ENCODE data around the gene MYLK. TPM values are rescaled to one million over a fixed set of nuclear protein-coding genes. Genes with fewer than 3 reads are reported as not detected.
A peak's percentile ranks its signal among the peaks of the same experiment; 100 is the strongest.

MYLK gene
- total RNA-seq, 1 donor, result 11.3 TPM

DNA sequence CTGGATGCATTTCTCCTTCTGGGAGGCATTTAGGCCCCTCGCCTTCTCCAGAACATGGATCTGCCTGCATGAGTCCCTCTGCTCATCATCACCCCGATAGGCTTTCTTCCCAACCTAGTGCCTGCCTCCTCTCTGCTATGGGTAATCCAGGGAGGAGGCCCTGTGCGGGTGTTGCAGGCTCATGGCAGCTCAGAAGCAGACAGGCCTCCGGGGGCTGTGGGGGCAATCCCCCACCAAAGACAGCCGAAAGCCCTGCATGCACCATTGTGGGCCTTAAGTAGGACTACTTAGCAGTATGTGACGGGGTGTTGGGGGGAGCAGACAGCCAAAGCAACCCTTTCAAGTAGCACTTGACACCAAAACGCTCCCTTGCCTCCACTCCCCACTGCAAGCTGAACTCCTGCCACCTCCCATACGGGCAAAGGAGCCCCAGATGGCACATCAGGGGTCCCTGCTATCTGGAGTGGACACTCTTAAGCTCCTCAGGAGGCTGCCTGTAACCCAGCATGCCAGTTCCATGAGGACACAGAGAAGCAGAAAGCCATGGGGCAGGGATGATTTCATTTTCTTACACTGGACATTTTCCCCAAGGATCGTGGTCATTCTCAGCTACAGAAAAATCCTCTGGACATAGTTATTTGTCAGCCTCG lies 200.5 kb downstream of the MYLK start:
- DNase-seq (ENCODE audit: low read depth in 2 of 3, low spot score in 2 of 3), result no peak

DNA sequence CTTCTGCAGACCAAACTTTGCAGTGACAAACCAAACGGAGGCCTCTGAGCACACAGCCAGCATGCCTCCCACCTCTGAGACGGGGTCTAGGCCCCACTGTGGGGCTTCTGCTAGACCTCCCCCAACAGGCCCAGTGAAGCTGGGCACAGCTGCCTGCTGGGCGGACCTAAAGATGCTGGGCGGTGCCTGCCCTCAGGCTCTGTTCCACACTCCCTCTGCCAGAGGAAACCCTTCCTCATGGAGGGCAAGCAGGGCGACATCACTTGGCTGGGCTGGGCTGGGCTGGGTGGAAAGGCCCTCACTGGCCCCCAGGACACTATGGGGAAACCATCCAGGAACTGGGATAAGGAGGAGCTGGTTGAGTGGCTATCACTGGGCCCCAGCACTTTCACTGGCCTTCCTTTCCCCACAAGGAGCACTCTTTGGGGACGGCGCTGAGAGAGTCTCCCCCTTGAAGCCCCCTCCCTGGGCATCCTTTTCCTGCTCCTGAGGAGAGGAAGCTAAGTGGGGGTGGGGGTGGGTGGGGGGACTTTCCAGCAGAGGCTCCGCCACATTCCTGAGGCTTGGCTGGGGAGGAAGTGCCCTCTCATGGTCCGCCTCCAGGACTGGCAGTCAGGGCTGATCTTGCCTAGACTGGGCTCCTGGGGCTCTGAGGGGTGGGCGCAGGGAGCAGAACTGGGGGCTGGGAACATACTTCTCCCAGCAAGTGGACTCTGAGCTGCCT lies 201.2 kb downstream of the MYLK start:
- DNase-seq (ENCODE audit: low read depth in 2 of 3, low spot score in 2 of 3), result no peak

DNA sequence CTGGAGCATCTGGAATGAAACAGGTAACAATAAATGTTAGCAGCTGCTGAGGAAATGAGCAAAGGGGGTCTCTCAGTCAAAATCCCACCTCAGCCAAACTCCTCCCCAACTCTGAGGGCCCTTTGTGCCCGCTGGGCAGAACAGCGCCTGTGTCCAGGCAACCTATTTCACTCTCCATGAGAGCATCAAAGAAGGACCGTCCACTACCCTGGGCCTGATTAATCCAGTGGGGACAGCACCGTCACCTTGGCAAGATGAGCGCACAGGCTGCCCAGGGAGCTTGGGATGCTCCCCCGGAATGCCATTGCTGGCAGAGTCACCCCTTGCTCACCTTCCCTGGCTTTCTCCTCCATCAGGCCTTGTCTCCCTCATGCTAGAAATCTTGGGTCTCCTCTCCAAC lies 201.8 kb downstream of the MYLK start:
- DNase-seq (ENCODE audit: low read depth in 2 of 3, low spot score in 2 of 3), result no peak

DNA sequence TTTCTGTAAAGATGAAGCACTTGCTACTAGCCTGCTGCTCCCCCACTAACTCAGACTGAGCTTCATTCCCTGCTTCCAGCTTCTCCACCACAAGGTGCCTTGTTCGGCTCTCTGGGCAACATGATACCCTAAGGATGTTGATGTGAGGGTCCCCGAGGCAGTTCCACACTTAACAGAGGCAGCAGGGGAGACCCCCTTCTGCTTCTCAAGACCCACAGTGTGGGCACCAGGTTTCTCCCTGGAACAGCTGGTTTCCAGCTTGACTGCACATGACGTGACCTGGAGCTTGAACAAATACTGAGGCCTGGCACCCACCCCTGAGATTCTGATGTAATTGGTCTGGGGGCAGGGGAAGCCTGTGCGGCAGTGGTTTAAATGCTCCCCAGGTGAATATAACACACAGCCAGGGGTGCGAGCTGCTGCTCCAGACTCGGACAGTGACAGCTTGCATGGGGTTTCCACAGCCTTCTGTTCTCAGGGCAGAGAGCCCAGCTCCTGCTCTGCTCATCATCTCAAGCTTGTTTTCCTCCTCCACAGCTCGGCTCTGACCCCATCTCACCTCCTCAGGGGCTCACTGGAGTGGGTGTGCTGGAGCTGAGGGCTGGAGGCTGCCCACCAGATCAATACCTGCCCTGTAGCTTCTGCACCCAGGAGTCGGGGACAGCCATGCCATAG lies 204.3 kb downstream of the MYLK start:
- no peak for DNase-seq (ENCODE audit: low read depth in 2 of 3, low spot score in 2 of 3)

DNA sequence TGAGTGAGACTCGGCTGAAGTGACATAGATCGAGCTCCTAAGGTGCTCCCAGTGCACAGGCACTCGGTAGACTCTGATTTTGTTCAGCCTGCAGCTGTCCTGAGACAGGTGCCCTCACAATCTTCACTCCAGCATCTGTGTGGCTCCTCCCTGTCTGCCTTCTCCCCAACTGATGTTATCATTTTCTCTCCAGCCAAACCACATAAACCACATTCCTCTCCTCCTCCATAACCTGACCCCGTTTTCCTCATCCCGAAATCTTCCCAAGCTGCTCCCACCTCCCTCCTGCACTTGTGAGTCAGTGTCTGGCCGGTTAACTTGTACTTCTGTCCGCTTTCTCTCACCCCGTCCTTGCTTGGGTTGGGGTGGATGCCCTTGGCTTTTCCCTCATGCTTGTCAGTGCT lies 206.0 kb downstream of the MYLK start:
- DNase-seq (ENCODE audit: low read depth in 2 of 3, low spot score in 2 of 3), result no peak

DNA sequence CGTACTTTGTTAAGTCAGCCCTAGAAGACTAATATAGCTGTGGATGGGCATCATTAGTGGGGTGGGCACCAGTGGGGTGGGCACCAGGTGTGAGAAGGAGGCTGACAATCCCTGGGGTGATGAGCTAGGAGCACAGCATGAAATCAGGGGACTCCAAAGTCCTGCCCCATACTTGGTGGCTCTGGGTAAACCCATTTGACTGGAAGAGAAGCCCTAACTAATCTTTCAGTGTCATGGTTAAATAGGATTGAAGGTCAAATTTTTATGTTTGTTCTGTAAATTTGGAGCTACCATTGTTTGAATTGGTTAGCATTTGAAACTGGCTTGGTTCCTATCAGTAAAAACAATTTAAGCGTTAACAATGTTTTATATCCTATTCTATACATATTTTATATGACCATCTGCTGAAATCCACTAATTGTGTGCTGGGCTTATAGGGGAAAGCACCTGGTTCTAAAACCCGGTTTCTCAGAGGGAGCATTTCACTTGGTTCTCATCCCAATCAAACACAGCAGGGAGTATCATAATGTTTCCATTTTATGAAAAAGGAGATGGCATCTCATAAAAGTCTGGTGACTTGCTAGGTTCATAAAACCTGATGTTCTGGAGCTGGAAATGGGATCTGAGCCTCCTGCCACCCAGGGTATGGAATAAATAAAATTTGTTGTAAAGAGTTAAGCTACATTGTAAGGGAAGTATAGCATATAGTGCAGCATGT lies 211.5 kb downstream of the MYLK start:
- DNase-seq (ENCODE audit: low read depth in 2 of 3, low spot score in 2 of 3), result no peak

DNA sequence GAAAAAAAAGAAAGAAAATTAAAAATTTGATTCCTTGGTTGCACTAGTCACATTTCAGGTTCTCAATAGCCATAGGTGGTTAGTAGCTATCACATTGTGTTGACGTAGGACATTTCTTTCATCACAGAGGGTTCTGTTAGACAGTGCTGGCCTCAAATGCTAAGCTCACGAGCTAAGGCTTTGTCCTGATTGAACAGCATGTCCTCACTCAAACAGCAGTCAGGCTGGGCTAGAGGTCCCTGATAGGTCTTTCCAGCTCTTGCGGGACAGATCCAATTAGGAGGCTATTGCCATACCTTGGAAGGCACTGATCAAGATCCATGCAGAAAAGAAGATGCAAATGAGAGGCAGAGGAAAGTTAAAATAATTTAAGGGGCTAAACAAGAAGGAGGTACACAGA lies 213.4 kb downstream of the MYLK start:
- no peak for DNase-seq (ENCODE audit: low read depth in 2 of 3, low spot score in 2 of 3)

DNA sequence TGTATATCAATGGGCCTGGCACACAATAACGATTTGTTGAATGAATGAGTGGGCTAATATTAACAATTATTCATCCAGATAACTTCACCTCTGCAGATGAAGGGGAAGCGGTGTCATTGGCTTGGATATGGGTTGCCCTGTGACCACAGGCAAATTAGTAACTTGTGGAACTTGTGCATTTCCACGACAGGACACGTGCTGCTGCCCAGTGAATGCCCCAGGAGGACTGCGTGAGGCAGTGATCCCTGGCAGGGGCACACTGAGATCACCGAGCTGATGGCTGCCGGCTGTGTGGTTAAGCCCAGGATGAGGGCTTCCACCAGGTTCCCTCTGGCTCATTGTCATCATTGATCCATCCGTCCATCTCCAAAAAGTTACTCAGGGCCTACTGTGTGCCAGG lies 215.2 kb downstream of the MYLK start:
- no peak for DNase-seq (ENCODE audit: low read depth in 2 of 3, low spot score in 2 of 3)

DNA sequence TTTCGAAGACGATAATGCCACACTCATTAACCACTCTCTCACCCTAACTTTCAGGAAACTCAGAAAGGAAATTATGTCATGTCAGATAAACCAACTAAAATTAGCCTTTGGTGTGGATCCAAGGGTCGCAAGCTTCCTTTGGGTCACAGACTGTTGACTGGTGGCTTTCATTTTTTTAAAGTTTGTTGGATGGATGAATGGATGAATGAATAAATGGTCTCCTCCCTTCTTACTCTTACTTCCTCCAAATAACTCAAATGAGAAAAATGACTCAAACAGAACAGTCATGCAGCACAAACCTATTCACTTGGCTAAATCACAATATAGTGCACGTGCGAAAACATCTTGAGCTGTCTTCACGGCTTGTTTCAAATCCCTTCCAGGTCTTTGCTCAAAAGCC lies 216.3 kb downstream of the MYLK start:
- DNase-seq (ENCODE audit: low read depth in 2 of 3, low spot score in 2 of 3), result peak in 2 of 3 donors; percentile 18 to 39

DNA sequence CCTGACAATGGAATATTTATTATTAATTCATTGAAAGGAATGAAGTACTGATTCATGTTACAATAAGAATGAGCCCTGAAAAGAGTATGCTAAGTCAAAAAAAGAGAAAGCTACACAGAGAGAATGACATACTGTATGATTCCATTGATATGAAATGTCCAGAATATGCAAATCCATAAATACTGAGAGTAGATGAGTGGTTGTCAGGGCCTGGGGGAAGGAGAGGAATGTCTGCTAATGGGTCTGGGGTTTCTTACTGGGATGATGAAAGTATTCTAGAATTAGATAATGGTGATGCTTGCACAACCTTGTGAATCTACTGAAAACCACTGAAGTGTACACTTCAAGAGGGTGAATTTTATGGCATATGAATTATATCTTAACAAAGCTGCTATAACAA lies 219.4 kb downstream of the MYLK start:
- no peak for DNase-seq (ENCODE audit: low read depth in 2 of 3, low spot score in 2 of 3)

DNA sequence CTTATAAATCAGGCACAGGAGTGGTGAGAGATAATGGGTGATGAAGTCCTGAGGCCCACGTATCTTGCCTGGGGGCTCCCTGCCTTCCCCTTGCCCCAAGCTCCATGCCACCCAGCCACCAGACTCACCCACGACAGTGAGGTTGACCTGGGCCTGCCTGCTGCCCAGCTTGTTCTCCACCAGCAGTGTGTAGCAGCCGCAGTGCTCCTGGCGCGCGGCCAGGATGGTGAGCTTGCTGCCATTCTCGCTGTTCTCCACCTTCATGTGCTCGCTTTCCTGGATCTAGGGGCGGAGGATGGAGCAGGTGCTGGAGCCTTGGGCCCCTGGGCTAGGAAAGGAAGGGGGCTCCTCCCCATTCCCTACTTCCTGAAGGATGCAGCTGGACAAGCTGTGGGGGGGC lies 220.2 kb downstream of the MYLK start:
- DNase-seq (ENCODE audit: low read depth in 2 of 3, low spot score in 2 of 3), result no peak

DNA sequence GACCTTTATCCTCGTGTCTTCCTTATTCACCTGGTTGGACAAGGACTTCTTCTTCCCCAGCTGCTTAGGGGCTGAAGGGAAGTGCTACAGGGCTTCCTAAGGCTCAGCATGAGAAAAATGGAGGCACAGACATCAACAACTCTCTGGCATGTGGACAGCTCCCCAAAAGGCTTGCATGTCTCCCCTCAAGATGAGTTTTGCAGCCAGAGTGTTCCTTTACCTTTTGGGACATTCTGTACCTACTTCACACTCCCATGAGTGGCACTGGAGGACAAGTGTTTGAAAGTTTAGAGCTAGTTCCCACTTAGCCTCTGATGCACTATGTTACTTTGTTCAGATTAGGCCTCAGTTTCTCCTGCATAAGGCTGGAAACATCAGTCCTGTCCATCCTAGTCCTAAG lies 222.2 kb downstream of the MYLK start:
- DNase-seq (ENCODE audit: low read depth in 2 of 3, low spot score in 2 of 3), result no peak

DNA sequence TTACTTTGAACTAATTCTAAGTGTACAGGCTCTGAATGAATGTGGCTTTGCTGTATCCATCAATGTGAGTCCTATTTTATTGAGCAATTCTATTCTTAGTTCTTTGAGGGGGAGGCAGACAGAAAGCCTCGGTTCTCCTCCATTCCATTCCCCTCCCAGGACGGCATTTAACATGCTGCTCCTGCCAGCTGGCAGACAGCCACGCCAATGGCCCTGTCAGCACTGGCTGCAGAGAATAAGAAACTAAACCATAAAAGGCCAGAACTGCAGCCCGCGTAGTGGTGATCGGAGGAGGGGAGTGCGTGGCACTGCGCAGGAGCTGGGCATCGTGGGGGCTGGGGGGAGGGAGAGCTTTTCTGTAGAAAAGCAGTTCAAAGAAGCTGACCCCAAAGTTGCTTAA lies 223.2 kb downstream of the MYLK start:
- DNase-seq (ENCODE audit: low read depth in 2 of 3, low spot score in 2 of 3), result peak in 1 of 3 donors; percentile 37

DNA sequence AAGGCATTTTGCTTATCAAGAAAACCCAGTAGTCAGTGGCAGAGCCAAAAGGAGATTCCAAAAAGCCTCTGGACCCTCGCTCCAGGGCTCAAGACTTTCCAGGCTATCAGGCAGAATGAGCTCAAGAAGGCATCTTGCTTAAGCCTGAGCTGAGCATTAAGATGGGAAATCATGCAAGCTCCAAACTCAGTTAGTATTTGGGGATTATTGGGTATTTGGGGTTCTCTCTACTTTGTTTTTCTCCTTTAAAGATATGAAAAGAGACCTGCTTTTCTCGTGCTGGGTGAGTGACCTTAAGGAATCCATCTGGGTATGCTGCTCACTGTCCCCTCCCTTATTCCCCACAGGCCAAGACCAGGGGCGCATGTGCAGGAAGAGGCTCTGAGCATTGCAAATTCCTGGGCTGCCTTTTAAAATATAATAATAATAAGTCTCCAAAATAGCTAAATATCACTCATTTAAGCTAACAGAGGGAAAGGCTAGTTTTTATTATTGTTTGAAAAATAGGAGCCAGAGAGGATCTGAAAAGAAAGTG lies 223.9 kb downstream of the MYLK start:
- no peak for DNase-seq (ENCODE audit: low read depth in 2 of 3, low spot score in 2 of 3)

DNA sequence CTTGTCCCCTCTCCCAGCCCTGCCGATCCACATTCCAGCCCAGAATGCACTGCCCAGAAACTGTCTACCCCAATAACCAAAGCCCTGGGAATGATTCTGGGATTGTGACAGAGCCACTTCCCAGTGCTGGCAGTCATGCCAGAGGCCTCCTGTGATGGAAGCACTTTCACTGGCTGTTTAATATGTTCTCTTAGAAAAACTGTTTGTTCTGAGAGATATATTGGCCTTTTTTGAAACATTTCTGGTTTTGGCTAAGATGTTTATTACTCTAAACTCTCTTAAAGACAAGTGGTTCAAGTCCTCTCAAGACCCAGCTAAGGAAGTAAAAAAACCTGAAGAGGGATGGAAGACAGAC lies 225.3 kb downstream of the MYLK start:
- no peak for DNase-seq (ENCODE audit: low read depth in 2 of 3, low spot score in 2 of 3)

DNA sequence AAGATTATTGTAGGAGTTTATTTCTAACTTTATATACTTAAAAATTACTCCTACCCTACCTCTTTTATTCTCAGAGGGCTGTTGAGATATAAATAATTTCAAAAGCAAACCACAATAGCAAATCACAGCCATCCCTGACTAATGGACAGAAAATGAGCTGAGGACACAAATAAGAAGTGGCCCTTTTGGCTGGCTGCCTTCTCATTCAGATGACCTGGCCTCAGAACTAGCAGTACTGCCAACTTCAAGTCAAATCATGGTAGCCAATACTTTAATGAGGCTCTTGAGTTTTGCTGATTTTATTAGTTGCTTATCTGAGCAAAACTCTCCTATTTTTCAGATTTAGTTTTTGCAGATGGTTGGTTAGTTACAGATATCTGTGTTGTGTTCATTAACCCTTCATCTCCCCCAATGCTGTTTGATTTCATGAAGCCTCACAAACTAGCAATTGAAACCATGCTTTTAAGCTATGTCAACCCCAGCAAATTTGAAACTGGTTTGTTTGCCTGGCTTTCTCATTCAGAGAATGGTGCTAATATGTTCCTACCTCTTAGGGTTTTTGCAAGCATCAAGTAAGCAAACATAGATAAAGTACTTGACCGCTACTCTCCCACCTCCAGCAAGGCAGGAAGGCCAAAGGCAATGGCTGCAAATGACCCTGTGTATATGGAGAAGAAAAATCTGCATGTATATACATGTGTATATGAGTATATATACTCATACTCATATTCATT lies 225.8 kb downstream of the MYLK start:
- no peak for DNase-seq (ENCODE audit: low read depth in 2 of 3, low spot score in 2 of 3)

DNA sequence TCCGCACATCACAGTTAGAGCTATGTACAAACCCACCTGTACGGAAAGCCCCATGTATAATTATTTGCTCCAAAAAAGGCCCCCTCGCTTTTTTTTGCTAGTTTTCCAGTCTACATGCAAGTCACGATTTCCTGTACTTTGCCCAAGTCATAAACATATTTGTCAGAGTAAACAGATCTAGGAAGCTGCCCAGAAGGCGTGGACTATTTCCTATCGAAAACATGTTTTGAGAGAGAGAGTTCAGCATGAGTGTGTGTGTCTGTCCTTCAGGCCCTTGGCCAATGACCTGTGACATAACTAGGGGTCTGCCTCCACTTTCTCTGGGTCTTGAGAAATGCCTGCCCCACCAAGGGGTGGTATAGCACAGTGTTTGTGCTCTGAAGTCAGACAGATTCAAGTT lies 226.6 kb downstream of the MYLK start:
- no peak for DNase-seq (ENCODE audit: low read depth in 2 of 3, low spot score in 2 of 3)

DNA sequence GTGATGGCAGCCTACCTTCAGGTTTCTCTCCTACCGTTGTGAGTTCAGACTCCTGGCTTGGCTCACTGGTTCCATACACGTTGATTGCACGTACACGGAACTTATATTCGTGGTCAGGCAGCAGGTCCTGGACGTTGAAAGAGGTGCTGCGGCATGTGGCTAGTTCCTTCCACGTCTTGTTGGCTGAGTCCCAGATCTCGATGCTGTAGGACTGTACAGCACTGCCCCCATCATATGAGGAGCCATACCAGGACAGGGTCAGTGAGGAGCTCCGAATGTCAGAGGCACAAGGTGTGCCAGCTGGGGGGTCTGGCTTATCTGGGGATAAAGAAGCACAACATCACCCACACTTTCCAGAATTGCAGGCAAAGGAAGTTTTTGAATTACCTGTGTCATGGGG lies 227.0 kb downstream of the MYLK start:
- DNase-seq (ENCODE audit: low read depth in 2 of 3, low spot score in 2 of 3), result no peak

DNA sequence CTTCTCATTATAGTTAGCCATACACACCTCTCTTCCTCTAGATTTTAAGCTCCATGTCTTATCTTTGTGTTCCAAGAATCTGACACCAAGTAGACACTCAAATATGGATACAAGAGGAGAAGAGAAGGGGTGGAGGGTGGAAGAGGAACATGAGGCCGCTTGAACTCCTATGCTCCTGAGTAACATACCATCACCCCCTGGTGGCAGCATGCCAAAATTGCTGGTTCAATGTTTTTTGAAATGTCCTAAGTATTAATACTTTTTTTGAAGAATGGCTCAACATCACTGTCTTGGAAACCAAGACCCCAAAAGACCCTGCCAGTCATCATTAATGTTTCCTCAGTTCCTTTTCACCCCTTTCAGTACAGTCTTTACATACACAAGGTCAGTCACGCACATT lies 227.4 kb downstream of the MYLK start:
- DNase-seq (ENCODE audit: low read depth in 2 of 3, low spot score in 2 of 3), result no peak

DNA sequence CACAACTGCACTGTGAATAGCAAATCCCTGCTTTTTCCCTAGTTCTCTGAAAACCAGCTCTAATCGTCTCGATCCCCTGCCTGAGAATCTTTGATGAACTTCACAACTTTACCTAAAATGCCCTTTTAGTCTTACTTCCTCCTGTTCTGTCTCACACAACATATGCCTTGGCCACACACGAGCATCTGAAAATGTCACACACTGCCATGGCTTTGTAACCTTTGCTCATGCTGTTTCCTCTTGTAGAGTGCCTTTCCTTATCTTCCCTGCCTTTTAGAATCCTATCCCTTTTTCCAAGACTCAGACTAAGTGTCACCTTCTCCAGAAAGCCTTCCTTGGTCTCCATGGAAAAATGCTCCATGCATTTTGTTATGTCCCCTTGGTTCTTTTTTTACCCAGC lies 227.9 kb downstream of the MYLK start:
- DNase-seq (ENCODE audit: low read depth in 2 of 3, low spot score in 2 of 3), result no peak

DNA sequence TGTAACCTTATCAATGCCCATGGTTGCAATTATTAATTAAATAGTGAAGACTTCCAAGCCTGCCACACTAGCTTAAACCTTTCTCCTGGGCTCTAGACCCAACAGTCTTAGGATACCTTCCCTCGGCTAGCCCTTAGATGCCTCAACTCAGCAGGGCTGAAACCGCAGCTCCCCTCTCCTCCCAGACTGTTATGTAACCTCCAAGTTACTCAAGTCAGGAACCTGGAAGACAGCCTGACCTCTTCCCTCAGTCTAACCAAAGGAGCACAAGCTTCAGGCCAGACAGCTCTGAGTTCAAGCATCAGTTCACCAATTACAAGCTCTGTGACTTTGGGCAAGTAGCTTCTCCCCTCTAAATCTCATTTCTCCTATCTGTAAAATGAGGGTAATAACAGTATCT lies 228.7 kb downstream of the MYLK start:
- no peak for DNase-seq (ENCODE audit: low read depth in 2 of 3, low spot score in 2 of 3)
